ENCODE results near the gene NUP62.

NUP62 gene

DNA sequence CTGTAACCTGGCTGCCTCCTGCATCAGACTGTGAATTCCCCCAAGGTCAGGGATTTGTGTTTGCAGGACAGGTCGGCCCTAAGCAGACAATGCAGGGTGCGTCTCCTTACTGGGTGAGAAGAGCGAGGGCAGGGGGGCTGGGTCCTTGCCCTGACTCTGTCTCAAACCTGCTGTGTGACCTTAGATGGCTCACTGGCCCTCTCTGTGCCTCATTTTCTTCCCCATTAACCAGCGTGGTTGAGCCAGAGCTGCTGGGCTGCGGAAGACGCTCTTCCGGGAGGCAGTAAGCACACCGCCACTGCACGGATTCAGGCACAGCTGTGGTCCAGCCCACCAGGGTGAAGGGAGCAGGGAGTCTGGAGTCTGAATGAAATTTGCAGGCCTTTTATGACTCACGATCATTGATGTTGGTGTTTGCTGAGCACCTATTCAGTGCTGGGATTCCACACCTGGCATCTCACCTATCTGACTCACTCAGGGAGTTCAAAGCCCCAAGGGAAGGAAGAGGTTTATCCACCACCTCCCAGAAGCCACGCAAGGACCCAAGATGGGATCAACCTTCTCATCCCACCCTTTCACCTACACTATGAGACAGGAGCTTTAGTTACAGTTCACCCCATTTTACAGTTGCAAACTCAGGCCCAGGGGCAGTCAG lies 54.7 kb downstream of the NUP62 start:
- H3K4me3 ChIP-seq (ENCODE audit: low read depth, low read length), result peak overlapping the region; percentile 66
- no peak for DNase-seq (ENCODE audit: low read depth)

GRCh38 chr19:49873834-49874233 lies 55.5 kb downstream of the NUP62 start:
- DNase-seq (ENCODE audit: low read depth), result no peak
- H3K4me3 ChIP-seq (ENCODE audit: low read depth, low read length), result no peak overlapping the region

- no peak for DNase-seq (ENCODE audit: low read depth)
- no peak overlapping the region for H3K4me3 ChIP-seq (ENCODE audit: low read depth, low read length)
Observed at GRCh38 chr19:49873129-49873521, 56.2 kb downstream of the NUP62 start.

DNA sequence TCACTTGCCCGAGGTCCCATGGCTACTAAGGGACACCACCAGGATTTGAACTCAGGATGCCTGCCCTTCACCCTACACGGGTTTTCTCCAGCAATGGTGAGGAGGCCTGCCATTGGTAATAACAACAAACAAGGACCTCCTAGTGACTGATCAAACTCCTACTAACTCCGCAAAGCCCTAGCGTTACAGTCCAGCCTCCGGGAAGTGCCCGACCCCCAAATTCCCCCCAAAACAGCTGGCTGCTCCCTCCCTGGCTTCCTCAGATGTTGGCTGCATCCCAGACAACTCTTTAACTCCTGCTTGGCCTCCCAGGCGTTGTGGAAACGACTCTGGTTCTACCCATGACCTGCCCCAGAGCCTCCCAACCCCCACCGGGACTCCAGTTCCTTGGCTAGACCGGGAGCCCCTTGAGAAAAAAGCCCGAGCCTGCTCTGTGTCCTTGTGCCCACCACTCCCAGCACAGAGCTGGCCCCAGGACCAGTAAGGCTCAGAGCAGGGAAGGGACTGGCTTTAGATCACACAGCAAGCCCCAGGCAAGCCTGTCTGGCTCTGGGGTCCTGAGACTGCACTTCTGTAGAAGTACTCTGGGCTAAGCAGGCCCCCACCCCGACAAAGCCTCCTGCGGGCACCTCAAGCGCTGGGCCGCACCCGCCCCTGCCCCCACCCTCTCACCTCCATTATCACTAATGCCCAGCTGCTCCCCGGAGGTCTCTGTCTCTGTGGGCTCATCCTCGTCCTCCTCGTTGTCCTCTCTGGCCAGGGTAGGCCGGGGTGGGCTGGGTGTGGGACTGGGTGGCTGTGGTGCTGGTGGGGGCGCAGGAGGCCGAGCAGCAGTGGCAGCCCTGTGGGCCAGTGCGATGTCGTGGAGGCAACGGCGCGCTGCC lies 56.8 kb downstream of the NUP62 start:
- no peak for DNase-seq (ENCODE audit: low read depth)
- H3K4me3 ChIP-seq (ENCODE audit: low read depth, low read length), result no peak overlapping the region

GRCh38 chr19:49871349-49871985 lies 57.8 kb downstream of the NUP62 start:
- no peak for DNase-seq (ENCODE audit: low read depth)
- H3K4me3 ChIP-seq (ENCODE audit: low read depth, low read length), result no peak overlapping the region

DNA sequence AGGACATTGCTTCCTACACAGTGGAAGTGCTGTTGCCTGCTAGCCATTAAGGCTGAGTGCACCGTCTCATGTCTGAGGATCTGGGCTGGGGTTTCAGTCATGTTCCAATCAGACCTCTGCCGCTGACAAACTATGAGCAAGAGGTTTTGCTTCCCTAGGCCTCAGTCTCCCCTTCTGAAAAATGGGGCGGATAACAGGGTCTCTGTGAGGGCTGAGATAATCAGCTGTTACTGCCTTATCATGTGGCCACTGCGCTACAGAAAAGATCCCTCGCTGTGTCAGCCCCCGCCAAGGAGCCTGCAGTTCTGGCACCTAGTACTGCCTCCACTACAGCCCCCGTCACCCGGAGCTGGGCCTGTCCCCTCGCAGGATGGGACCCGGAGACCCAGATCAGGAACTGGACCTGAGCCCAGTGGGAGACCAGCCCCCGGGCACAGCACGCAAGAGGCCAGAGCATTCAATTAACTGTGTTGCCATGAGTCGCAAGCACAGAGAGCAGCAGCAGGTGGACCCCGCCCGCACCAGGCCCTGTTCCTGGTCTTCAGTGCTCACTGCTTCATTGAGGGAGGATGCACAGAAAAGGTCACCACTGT lies 58.9 kb downstream of the NUP62 start:
- DNase-seq (ENCODE audit: low read depth), result no peak
- H3K4me3 ChIP-seq (ENCODE audit: low read depth, low read length), result peak overlapping the region; percentile 54

DNA sequence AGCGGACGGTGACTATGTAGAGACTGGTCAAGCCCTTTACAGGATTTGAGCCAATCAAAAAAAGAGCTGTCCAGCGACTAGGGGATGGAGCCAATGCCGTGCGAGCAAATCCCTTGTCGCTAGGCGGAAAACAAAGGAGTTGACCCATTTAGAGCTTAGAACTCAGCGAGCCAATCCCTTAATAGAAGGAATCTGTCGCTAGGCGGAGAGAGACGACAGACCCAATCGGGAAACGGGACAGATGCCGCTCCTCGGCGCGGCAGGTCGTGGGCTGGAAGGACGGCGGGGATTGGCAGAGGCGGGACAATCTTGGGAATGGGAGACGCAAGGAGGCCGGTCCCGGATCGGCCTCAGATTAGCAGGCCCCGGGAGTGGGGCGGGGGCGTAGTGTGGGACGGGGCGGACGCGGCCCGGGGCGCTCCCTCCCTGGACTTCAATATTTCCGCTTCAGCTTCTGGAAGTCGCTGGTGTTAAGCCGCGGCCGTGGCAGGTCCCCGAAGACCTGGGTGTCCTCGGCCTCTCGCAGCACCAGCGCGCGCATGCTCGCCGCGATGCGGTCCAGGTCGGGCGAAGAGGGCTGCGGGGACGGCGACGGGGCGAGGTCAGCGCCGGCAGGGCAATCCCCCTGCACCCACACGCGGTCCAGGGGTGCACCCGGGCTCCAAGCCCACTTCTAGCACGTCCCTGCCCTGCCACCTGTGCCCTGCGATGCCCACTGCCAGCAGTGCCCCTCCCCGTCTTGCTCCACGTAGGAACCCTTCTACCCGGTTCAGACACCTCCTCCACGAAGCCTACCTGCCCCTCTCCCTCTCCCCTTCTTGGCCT lies 59.6 kb downstream of the NUP62 start:
- H3K4me3 ChIP-seq (ENCODE audit: low read depth, low read length), result peak overlapping the region; percentile 54
- DNase-seq (ENCODE audit: low read depth), result peak; percentile 99

DNA sequence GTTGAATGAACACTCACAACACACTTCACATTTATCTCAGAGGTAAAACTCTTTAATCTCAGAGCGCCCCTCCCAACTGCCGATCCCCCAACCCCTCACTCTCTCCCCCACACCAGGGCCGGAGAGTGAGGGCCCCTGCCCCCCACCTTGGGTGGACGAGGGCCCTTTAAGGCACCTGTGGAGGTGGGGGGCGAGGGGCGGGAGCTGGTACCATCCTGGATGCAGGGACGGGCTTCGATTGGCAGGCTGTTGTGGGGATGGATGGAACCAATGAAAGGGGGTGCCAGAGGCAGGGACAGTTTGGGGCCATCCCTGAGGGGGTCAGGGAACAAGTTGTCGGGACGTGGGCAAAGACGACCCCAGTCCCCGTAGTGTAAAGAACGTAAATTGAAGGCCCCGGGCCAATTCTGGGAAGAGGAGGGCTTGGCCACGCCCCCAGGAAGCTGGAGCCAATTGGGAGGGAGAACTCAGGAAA lies 60.3 kb downstream of the NUP62 start:
- DNase-seq (ENCODE audit: low read depth), result no peak
- H3K4me3 ChIP-seq (ENCODE audit: low read depth, low read length), result peak overlapping the region; percentile 46

DNA sequence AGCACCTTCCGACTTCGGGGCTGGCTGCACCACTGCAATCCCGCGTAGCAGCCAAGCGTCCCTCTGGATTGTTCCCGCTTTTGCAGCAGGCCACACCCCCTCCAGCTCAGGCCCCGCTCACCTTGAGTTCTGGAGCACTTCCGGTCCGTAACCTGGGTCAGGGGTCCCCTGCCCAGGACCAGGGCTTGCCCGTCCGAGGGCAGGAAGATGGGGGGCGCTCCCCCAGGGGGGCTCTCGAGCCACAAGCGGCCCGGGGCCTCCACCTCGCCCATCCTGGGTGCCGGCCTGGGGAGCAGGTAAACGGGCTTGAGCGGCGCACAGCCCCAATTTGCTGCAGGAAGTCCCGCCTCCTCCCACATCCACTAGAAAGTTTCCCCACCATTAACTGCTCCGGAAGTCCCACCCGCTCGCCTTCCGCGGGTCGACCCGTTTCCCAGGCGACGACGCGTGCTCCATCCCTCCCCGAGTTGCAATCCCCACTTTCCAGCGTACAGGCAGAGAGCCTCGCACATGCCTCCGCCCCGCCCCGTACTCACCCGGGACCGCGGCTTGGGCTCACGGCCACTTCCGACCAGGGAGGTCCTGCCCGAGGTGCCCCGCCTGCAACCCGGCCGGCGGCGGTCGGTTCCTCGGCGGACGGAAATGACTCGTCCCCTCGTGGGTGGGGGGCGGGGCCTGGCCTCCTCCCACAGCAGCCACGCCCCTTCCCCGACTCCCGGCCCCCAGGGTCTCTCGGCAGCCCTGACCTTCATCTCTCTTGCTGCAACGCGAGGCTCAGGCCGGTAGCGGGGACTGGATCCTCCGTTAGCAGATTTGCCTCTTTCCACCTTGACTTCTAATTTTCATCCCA lies 62.1 kb downstream of the NUP62 start, which contains the start of gene PNKP:
Gene PNKP, minus strand, starts transcription at position 644 of the 850 bp plus-strand sequence. Its CDS starts 372 bp downstream, at position 272.
- H3K4me3 ChIP-seq (ENCODE audit: low read depth, low read length), result peak within 1 kb of the TSS; percentile 88

DNA sequence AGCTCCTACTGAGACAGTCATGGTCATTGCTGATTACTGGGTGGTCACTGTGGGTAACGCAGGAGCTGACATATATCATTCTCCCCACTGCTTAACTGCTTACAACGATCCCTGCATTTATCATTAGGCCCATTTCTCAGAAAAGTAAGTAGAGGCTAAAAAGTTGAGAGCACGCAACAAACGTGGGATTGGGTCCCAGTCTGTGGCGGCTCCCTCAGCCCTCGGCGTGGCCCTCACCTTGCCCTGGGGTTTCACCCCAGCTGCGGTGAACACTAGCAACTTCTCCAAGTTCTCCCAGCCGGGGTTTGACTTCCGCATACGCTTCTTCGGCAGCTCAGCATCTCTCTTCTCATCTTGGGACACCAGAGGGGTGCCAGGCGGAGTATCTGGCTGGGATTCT lies 64.4 kb downstream of the NUP62 start:
- no peak overlapping the region for H3K4me3 ChIP-seq (ENCODE audit: low read depth, low read length)
- no peak for DNase-seq (ENCODE audit: low read depth)

More for the DNA sequence above, 62.1 kb downstream of the NUP62 start, which contains the start of gene PNKP:
- DNase-seq (ENCODE audit: low read depth), result peak; percentile 72

DNA sequence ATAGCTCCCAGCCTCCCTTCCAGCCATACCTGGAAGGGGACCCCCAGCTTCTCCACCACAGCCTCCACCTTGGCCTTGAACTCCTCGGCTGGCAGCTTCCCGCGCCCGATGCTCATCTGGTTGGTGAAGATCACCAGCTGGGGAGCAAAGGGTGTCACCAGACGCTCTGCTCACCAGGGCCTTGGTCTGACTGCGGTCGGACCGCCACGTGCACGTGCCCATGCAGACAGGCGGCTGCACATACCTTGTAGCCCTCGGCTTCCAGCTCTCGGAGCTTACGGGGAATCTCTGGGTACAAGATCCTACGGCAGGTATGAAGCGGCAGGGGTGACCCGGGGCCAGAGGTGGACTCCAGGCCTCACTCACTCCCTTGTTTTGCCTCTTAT lies 65.4 kb downstream of the NUP62 start:
- no peak for DNase-seq (ENCODE audit: low read depth)
- no peak overlapping the region for H3K4me3 ChIP-seq (ENCODE audit: low read depth, low read length)

GRCh38 chr19:49863254-49863934 lies 65.9 kb downstream of the NUP62 start:
- no peak for DNase-seq (ENCODE audit: low read depth)
- H3K4me3 ChIP-seq (ENCODE audit: low read depth, low read length), result no peak overlapping the region

DNA sequence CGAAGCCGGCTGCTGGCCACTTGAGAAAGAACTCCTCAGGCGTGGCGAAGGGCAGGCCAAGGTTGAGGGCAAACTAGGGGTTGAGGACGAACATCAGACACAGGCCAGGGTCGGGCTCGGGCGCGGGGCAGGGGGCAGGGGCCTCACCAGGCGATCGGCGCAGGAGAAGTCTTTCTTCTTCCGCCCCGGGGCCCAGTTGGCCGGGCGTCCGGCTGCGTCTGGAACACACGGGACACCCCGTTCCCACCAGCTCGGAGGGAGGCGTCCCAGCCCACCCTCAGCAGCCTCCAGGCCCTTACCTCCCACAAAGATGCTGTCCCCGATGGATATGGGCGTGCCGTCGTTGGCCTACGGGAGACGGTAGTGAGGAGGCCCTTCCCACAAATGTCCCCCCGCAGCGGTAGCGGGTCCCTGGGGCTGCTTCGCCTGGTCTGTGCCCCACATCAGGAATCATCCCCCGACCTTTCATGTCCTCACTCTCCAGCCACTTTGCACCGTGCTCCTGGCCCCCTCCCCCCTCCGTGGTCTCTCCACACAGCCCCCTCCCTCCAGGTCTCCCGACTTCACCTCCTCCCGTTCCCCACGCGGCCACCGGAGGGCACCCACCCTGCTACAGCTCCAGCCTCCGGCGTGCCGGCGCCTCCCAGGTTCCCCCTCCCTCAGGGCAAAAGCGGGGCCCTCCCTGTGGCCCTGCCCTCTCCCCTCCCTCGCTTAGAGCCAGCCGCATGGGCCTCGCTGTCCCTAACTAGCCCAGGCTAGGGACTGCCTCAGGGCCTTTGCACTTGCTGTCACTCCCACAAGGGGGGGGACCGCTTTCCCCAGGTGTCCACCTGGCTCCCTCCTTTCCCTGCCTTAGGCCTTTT lies 66.7 kb downstream of the NUP62 start:
- no peak overlapping the region for H3K4me3 ChIP-seq (ENCODE audit: low read depth, low read length)
- no peak for DNase-seq (ENCODE audit: low read depth)

DNA sequence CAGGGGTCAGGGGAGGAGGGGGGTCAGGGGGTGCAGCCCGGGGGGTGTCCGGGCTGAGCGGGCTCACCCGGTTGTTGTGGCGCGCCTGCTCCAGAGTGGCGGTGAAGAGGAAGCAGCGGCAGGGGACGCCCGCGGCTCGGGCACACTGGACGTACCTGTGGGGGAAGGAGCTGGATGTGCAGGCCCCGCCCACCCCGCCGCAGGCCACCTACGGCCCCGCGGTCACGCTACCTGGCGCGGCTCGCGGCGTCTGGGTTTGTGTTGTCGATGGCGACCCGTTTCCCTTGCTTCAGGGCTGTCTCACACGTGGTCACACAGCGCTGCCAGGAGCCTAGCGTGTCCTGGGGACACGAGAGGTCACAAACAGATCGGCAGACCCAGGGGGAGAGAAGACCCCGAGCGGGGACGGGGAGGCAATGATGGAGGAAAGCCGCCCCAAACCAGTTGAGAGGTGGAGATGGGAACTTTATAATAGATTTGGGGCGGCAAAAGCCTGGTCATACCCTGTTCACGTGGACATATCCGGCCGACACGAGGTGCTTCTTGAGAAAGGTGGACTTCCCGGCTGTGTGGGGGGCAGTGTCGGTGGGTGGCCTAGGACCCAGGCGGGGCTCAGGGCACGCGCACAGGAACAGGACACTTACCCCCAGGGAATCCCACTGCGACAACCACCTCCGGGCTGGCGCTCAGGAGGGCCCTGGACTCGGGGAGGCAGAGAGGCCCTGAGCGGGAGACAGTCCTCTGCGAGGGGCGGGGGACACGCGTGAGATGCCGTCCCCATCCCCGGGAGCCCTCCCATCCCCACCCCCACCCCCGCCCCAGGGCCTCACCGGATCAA lies 67.5 kb downstream of the NUP62 start:
- H3K4me3 ChIP-seq (ENCODE audit: low read depth, low read length), result no peak overlapping the region
- no peak for DNase-seq (ENCODE audit: low read depth)

DNA sequence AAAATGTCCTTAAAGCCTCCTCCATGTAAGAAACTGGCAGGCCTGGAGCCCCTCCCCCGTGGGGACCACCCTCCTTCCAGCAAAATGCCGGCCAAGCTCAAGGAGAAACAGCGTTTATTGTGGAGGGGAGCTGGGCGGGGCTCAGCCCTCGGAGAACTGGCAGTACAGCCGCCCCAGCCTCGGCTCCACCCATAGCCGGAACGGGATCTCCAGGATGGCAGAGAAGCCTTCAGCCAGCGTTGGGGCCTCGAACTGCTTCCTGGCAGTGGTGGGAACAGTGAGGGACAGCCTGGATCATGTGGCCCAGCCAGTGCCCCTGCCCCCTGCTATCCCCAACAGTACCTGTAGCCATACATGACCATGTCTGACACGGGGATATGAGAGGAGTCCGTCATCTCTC lies 68.2 kb downstream of the NUP62 start:
- DNase-seq (ENCODE audit: low read depth), result no peak
- H3K4me3 ChIP-seq (ENCODE audit: low read depth, low read length), result no peak overlapping the region

Data from skeletal muscle cell (primary cell).